ENCODE data around the gene APOBEC3G. TPM values are rescaled to one million over a fixed set of nuclear protein-coding genes. Genes with fewer than 3 reads are reported as not detected.
"Not testable (repeated sequence)": the region's sequence is repeated elsewhere in the genome, so short reads cannot be mapped to it uniquely, and the experiment has no call there.

The APOBEC3G gene
- total and polyA plus RNA-seq, 2 of the 13 experiments (the other 11 are each of a cell fraction or from before 2014, with no cell fraction given), result 3.2 to 4.1 TPM

DNA sequence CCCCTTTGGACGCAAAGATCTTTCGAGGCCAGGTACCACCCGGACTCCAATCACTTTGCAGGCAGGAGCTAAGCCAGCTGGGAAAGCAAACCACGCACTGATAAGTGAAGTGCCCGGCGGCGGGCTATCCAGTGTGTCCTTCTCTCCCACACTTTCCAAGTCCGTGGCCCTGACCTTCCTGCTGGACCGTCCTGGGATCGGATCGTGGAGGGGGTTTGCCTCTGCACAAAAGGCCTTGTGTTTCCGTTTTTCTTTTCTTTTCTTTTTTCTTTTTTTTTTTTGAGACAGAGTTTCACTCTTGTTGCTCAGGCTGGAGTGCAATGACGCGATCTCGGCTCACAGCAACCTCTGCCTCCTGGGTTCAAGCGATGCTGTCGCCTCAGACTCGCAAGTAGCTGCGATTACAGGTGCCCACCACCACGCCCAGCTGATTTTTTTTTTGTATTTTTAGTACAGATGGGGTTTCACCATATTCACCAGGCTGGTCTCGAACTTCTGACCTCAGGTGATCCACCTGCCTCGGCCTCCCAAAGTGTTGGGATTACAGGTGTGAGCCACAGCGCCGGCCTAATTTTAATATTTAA is 2.1 kb downstream of the APOBEC3G start:
- H4K20me1 ChIP-seq (ENCODE audit: insufficient read depth, low read length); H3K4me2 ChIP-seq (ENCODE audit: low read depth, low read length); H3K9ac ChIP-seq (ENCODE audit: insufficient read depth, low read depth, low read length); H3K4me3 ChIP-seq (replicated peaks in 1 of 3; ENCODE audit: insufficient read depth in 1 of 3, low read depth in 2 of 3, low read length in 3 of 3); POLR2A ChIA-PET; BruUV-seq (replicated peaks); H3K27me3 ChIP-seq (ENCODE audit: control insufficient read depth in 1 of 2, insufficient read depth in 2 of 2, low read length in 2 of 2); H3K4me1 ChIP-seq (ENCODE audit: insufficient read depth, low read length); H3K9me3 ChIP-seq (ENCODE audit: low read length); CTCF ChIA-PET (ENCODE audit: low intra/inter-chr PET ratio, low total read pairs); H3K79me2 ChIP-seq (ENCODE audit: insufficient read depth, low read length); H3K36me3 ChIP-seq (replicated peaks in 1 of 2; ENCODE audit: control insufficient read depth in 1 of 2, insufficient read depth in 2 of 2, low read length in 2 of 2); H2AFZ ChIP-seq (ENCODE audit: low read length); FAIRE-seq; ATAC-seq; DNase-seq (ENCODE audit: low spot score); intact Hi-C loops (cut with micrococcal nuclease; ENCODE audit: unreplicated experiment); H3K27ac ChIP-seq (ENCODE audit: extremely low read length, insufficient read depth, low read length); in situ Hi-C loops (cut with HindIII; ENCODE audit: extremely low pct_ligation_motif_present, low pct_unique_long_range_greater_than_20kb): not testable (repeated sequence)
- 88% methylated on average over 24 of the region's 24 CpGs for WGBS (ENCODE audit: low lambda C conversion rate)

DNA sequence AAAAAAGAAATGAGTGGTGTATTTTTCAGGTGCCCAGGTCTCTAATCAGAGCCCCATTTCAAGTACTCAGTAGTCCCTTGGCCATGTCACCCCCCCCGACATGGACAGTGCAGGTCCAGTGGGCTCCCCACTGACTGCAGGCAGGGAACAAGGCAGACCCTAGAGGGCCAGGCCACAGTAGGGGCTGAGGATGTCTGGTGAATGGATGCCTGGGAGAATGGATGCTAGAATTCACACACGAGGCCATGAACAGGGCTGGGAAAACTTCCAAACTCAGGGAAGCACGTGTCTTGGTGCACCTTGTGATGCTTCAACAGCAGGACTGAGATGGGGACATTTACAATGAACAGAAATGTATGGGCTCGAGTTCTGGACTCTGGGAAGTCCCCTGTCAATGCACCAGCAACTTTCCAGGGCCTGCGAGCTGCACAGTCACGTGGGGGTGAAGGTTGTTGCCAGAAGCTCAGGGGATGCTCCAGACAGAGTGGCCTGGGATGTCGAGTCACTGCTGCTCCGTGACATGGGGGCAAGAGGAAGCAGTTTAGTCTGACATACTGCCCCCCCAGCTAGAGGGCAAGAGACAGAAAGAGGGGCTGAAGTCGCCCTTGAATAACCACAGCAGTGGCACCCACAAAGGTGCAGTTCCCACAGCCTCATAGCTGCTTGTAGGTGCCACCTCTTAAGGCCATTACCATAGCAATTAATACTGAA is 3.1 kb downstream of the APOBEC3G start:
- FAIRE-seq, result no peak
- 53% methylated on average over 5 of the region's 9 CpGs for WGBS (ENCODE audit: low lambda C conversion rate)
- TF ChIP-seq, protein P1, sequence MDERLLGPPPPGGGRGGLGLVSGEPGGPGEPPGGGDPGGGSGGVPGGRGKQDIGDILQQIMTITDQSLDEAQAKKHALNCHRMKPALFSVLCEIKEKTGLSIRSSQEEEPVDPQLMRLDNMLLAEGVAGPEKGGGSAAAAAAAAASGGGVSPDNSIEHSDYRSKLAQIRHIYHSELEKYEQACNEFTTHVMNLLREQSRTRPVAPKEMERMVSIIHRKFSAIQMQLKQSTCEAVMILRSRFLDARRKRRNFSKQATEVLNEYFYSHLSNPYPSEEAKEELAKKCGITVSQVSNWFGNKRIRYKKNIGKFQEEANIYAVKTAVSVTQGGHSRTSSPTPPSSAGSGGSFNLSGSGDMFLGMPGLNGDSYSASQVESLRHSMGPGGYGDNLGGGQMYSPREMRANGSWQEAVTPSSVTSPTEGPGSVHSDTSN (CRISPR knock-in tag; IDR thresholded peaks at IDR 0.05), result no peak
- no peak for TF ChIP-seq MYPOP (CRISPR knock-in tag; IDR thresholded peaks at IDR 0.05)
- TF ChIP-seq ETV6 (CRISPR knock-in tag; conservative IDR thresholded peaks at IDR 0.05), result no peak
- no peak for TF ChIP-seq ERF (CRISPR knock-in tag; IDR thresholded peaks at IDR 0.05)
- no peak for TF ChIP-seq ZNF282 (IDR thresholded peaks at IDR 0.05; ENCODE audit: partially characterized antibody)
- TF ChIP-seq NFRKB (IDR thresholded peaks at IDR 0.05), result no peak
- TF ChIP-seq ARID2 (CRISPR knock-in tag; IDR thresholded peaks at IDR 0.05; ENCODE audit: borderline replicate concordance), result no peak
- no peak for TF ChIP-seq ZBTB46 (CRISPR knock-in tag; IDR thresholded peaks at IDR 0.05; ENCODE audit: borderline replicate concordance)
- in situ Hi-C loops (cut with HindIII; ENCODE audit: extremely low pct_ligation_motif_present, low pct_unique_long_range_greater_than_20kb) (no loop called here), intact Hi-C loops (cut with micrococcal nuclease; ENCODE audit: unreplicated experiment) (no loop called here)
- no TSS peak for BruUV-seq (replicated peaks)
- H3K9me3 ChIP-seq (ENCODE audit: low read length), result no peaks in the 10 kb centered on the region
- no peak for ATAC-seq
- peaks cover 9% of the 10 kb centered on the region for H3K4me1 ChIP-seq (ENCODE audit: insufficient read depth, low read length)
- no peaks in the 10 kb centered on the region for H3K79me2 ChIP-seq (ENCODE audit: insufficient read depth, low read length)
- H3K27me3 ChIP-seq (ENCODE audit: control insufficient read depth in 1 of 2, insufficient read depth in 2 of 2, low read length in 2 of 2), result no peaks in the 10 kb centered on the region
- H2AFZ ChIP-seq (ENCODE audit: low read length), result no peak overlapping the region
- ChIA-PET POLR2A (no interaction called here), CTCF (ENCODE audit: low intra/inter-chr PET ratio, low total read pairs) (no interaction called here)
- no peak overlapping the region for H3K9ac ChIP-seq (ENCODE audit: insufficient read depth, low read depth, low read length)
- H3K36me3 ChIP-seq (replicated peaks in 1 of 2; ENCODE audit: control insufficient read depth in 1 of 2, insufficient read depth in 2 of 2, low read length in 2 of 2), result no peaks in the 10 kb centered on the region
- DNase-seq (ENCODE audit: low spot score), result no peak
- H3K4me2 ChIP-seq (ENCODE audit: low read depth, low read length), result no peak overlapping the region
- no peaks in the 10 kb centered on the region for H4K20me1 ChIP-seq (ENCODE audit: insufficient read depth, low read length)
- H3K27ac ChIP-seq (ENCODE audit: extremely low read length, insufficient read depth, low read length), result no peak overlapping the region
- H3K4me3 ChIP-seq (replicated peaks in 1 of 3; ENCODE audit: insufficient read depth in 1 of 3, low read depth in 2 of 3, low read length in 3 of 3), result no peak overlapping the region

All from HepG2 (cell line).